Activated T-helper 1 cell treated with anti-CD3 and anti-CD28 coated beads, Interleukin-12 subunit alpha, Interleukin-12 subunit beta, Interleukin-2, Interleukin-4 antibody, amounts not matched to agents 30 ng/mL and 10 ng/mL and 1 ng/mL, durations not matched to agents 14 hours and 24 hours and 36 hours (primary cell): ENCODE data around the gene SEPTIN11. TPM values are rescaled to one million over a fixed set of nuclear protein-coding genes. Genes with fewer than 3 reads are reported as not detected.

Experiments
- DNase-seq: peaks from one replicate; pipeline ENCODE4 v3.0.0; 2021; ENCODE audit warnings: low spot score
- H3K27ac Mint-ChIP-seq: one replicate; pipeline ENCODE4 v1.8.0; 2021; ENCODE audit warnings: mild to moderate bottlenecking, mixed read lengths
- H3K27me3 Mint-ChIP-seq: one replicate; pipeline ENCODE4 v1.8.0; 2022; ENCODE audit warnings: mild to moderate bottlenecking, moderate library complexity, mixed read lengths; ENCODE audit not compliant: insufficient read depth
- H3K36me3 Mint-ChIP-seq: one replicate; pipeline ENCODE4 v1.8.0; 2021; ENCODE audit warnings: low read depth, mixed read lengths
- H3K4me1 Mint-ChIP-seq: one replicate; pipeline ENCODE4 v1.8.0; 2021; ENCODE audit warnings: low read depth, mixed read lengths
- H3K4me3 Mint-ChIP-seq: one replicate; pipeline ENCODE4 v1.8.0; 2021; ENCODE audit warnings: mild to moderate bottlenecking, moderate library complexity, mixed read lengths
- H3K9me3 Mint-ChIP-seq: one replicate; pipeline ENCODE4 v1.8.0; 2021; ENCODE audit warnings: mixed read lengths
- intact Hi-C: fragments of 100-400 bp; cut with micrococcal nuclease; formaldehyde crosslinking; loops from one replicate; pipeline ENCODE4 v1.15.1; 2024
- total RNA-seq: library from RNA; stranded (reverse); gene quantifications from 2 replicates; pipeline ENCODE4 v1.2.3, GENCODE V29; 2022

Gene SEPTIN11
- total RNA-seq = 22.4 and 23.6 TPM in 2 replicates

- no peaks in the 10 kb centered on the region for H3K9me3 Mint-ChIP-seq
- peak within 1 kb of the TSS; percentile 68 for H3K27ac Mint-ChIP-seq
- peaks cover 14% of the 10 kb centered on the region for H3K4me1 Mint-ChIP-seq
- H3K27me3 Mint-ChIP-seq = peaks cover 77% of the 10 kb centered on the region
- intact Hi-C loops = loop anchor here (1.0 to 10.0 kb wide), 8 partner anchors 11 to 265 kb away; partner anchors contain the start of gene CCNG2
- H3K4me3 Mint-ChIP-seq = peak within 1 kb of the TSS; percentile 84
- peak; percentile 56 for DNase-seq
- H3K36me3 Mint-ChIP-seq = peaks cover 4% of the 10 kb centered on the region
Observed at GRCh38 chr4:76949276-76950051, at the start of gene SEPTIN11. Gene SEPTIN11, plus strand, starts transcription at chr4:76949752. Its CDS starts 152 bp downstream, at chr4:76949904.

DNA sequence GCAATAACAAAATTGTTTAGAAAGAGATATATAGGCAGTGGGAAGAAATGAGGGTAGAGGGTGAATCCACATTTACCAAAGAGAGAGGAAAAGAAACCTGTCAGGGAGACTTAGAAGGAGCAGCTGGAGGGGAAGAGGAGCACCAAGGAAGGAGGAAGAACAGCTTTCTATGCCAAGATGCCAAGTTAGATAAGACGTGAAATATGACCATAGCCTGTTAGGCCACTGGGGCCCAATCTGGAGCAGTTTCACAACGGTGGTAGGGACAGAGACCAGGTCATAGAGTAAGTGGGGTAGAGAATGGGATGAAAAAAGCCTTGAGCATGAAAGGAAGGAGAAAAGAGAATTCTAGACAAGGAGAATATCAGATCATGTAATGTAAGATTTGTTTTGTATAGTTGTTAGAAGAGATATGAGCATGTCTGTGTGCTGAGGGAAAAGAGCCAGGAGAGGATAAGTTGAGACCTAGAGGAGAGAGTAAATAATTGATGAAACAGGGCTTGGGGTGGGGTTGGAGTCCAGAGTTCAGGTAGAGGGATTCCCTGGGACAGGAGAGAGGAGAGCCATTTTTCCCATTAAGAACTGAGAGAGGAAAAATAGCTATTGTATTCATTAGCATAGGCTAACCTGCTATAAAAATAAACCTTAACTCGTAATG, 47.2 kb upstream of the SEPTIN11 start:
- H3K27ac Mint-ChIP-seq = no peak overlapping the region
- H3K4me3 Mint-ChIP-seq = no peak overlapping the region
- H3K9me3 Mint-ChIP-seq = no peaks in the 10 kb centered on the region
- intact Hi-C loops = no loop called here
- H3K27me3 Mint-ChIP-seq = peaks cover 23% of the 10 kb centered on the region
- peaks cover 12% of the 10 kb centered on the region for H3K4me1 Mint-ChIP-seq
- no peak for DNase-seq
- peaks cover 3% of the 10 kb centered on the region for H3K36me3 Mint-ChIP-seq

- H3K27ac Mint-ChIP-seq = no peak overlapping the region
- H3K27me3 Mint-ChIP-seq = peaks cover 9% of the 10 kb centered on the region
- no peak for DNase-seq
- H3K4me1 Mint-ChIP-seq = no peaks in the 10 kb centered on the region
- no peaks in the 10 kb centered on the region for H3K9me3 Mint-ChIP-seq
- H3K4me3 Mint-ChIP-seq = no peak overlapping the region
- intact Hi-C loops = no loop called here
- H3K36me3 Mint-ChIP-seq = no peaks in the 10 kb centered on the region
Observed at GRCh38 chr4:76904646-76905190, 44.8 kb upstream of the SEPTIN11 start.

- Mint-ChIP-seq H3K4me1 (no peaks in the 10 kb centered on the region), H3K9me3 (no peaks in the 10 kb centered on the region), H3K4me3 (no peak overlapping the region), H3K27me3 (peaks cover 4% of the 10 kb centered on the region), H3K27ac (no peak overlapping the region), H3K36me3 (no peaks in the 10 kb centered on the region)
- intact Hi-C loops = no loop called here
- no peak for DNase-seq
Observed at GRCh38 chr4:76905521-76905920, 44.0 kb upstream of the SEPTIN11 start.

DNA sequence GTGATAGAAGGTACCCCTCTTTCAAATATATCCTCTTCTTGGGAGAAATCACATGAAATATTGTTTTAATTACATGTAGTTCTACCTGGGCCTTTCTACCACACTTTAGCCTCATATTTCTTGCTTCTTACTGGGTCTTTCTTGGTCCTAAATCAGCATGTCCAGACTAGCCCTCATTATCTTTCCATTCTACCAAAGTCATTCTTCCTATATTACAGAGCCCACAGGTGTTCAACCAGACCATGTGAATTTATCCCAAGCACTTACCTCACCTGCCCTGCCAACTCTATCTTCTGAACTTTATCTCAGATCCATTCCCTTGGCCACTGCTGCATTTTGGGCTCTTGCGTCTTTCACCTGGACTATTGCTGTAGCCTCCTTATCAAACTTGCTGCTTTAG, 39.8 kb upstream of the SEPTIN11 start:
- Mint-ChIP-seq H3K27ac (no peak overlapping the region), H3K27me3 (peaks cover 9% of the 10 kb centered on the region), H3K9me3 (no peaks in the 10 kb centered on the region), H3K4me3 (no peak overlapping the region), H3K36me3 (no peaks in the 10 kb centered on the region), H3K4me1 (no peaks in the 10 kb centered on the region)
- DNase-seq = no peak
- intact Hi-C loops = no loop called here

DNA sequence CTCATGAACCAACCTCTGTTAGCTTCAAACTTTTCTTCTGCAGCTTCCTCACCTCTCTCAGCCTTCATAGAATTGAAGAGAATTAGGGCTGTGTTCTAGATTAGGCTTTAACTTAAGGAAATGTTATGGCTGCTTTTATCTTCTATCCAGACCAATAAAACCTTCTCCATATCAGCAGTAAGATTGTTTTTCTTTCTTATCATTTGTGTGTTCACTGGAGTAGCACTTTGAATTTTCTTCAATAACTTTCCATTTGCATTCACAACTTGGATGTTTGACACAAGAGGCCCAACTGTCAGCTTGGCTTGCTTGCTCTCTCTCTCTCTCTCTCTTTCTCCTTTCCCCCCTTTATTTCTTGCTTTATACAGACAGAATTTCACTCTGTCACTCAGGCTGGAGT, 28.8 kb upstream of the SEPTIN11 start:
- H3K4me1 Mint-ChIP-seq = no peaks in the 10 kb centered on the region
- no peaks in the 10 kb centered on the region for H3K36me3 Mint-ChIP-seq
- H3K4me3 Mint-ChIP-seq = no peak overlapping the region
- no peak for DNase-seq
- H3K9me3 Mint-ChIP-seq = no peaks in the 10 kb centered on the region
- H3K27ac Mint-ChIP-seq = no peak overlapping the region
- H3K27me3 Mint-ChIP-seq = peaks cover 1% of the 10 kb centered on the region
- intact Hi-C loops = no loop called here

DNA sequence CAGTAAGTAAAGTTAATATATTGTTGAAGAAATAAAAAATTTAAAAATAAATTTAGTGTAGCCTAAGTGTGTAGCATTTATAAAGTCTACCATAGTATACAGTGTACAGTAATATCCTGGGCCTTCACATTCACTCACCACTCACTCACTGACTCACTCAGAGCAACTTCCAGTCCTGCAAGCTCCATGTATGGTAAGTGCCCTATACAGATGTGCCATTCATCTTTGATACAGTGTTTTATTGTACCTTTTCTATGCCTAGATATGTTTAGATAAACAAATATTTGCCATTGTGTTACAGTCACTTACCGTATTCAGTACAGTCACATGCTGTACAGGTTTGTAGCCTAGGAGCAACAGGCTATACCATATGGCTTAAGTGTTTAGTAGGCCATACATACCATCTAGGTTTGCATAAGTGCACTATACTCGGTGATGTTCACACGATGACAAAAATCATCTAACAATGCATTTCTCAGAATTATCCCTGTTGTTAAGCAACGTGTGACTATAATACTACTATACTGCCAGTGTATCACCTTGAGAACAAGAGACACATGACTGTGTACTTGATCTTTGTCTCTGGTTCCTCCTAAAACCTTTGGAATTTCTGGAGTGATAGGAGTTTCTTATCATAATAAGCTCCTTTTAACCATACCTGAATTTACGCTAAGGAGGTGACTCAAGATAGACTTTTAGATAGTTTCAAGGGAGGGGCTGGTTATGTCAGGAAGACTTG, 25.8 kb upstream of the SEPTIN11 start:
- H3K4me1 Mint-ChIP-seq = no peaks in the 10 kb centered on the region
- H3K4me3 Mint-ChIP-seq = no peak overlapping the region
- no peak for DNase-seq
- intact Hi-C loops = no loop called here
- peaks cover 1% of the 10 kb centered on the region for H3K27me3 Mint-ChIP-seq
- no peaks in the 10 kb centered on the region for H3K36me3 Mint-ChIP-seq
- no peaks in the 10 kb centered on the region for H3K9me3 Mint-ChIP-seq
- H3K27ac Mint-ChIP-seq = no peak overlapping the region

DNA sequence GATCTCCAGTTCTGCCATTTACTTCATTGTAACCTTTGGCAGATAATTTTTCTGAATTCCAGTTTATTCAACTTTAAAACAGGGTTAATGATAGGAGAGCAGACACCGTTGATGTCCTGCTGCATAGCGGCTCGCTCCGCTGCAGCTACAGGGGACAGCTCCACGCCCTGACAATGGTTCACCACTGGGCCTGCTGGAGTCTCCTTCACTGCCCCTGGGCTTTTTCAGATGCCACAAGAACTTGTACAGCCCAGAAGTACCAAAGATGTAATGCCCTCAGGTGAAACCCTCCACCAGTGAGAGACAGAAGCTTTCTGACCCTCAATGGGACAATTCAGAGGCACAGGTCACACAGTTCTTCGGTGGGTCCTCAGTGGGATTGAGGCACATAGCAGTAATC, 22.7 kb upstream of the SEPTIN11 start:
- no peak overlapping the region for H3K27ac Mint-ChIP-seq
- H3K9me3 Mint-ChIP-seq = no peaks in the 10 kb centered on the region
- H3K27me3 Mint-ChIP-seq = peaks cover 5% of the 10 kb centered on the region
- intact Hi-C loops = no loop called here
- no peaks in the 10 kb centered on the region for H3K36me3 Mint-ChIP-seq
- H3K4me3 Mint-ChIP-seq = no peak overlapping the region
- no peaks in the 10 kb centered on the region for H3K4me1 Mint-ChIP-seq
- no peak for DNase-seq

DNA sequence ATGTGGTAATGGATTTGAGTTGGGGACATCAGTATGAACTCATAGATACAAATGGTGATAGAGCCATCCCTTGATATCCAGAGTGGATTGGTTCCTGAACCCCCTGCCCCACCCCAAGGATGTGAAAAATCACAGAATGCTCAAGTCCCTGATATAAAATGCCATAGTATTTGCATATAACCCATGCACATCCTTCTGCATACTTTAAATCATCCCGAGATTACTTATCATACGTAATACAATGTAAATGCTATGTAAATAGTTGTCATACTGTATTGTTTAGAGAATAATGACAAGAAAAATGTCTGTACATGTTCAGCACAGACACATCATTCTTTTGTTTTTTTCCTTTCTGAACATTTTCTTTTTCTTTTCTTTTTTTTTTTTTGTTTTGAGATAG, 18.9 kb upstream of the SEPTIN11 start:
- intact Hi-C loops = no loop called here
- no peaks in the 10 kb centered on the region for H3K9me3 Mint-ChIP-seq
- no peaks in the 10 kb centered on the region for H3K36me3 Mint-ChIP-seq
- DNase-seq = no peak
- H3K4me3 Mint-ChIP-seq = no peak overlapping the region
- H3K4me1 Mint-ChIP-seq = no peaks in the 10 kb centered on the region
- H3K27ac Mint-ChIP-seq = no peak overlapping the region
- H3K27me3 Mint-ChIP-seq = peaks cover 3% of the 10 kb centered on the region

DNA sequence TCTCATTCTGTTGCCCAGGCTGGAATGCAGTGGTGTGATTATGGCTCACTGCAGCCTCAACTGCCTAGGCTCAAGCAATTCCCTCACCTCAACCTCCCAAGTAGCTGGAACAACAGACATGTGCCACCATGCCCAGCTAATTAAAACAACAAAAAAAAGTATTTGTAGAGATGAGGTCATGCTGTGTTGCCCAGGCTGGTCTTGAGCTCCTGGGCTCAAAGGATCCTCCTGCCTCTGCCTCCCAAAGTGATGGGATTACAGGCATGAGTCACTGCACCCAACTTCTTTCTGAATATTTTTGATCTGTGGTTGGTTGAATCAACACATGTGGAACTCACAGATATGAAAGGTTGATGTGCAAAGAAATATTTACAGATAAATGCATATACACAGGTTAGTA, 18.5 kb upstream of the SEPTIN11 start:
- no peak overlapping the region for H3K27ac Mint-ChIP-seq
- H3K36me3 Mint-ChIP-seq = no peaks in the 10 kb centered on the region
- no peak overlapping the region for H3K4me3 Mint-ChIP-seq
- intact Hi-C loops = no loop called here
- no peak for DNase-seq
- peaks cover 3% of the 10 kb centered on the region for H3K9me3 Mint-ChIP-seq
- H3K4me1 Mint-ChIP-seq = no peaks in the 10 kb centered on the region
- peaks cover 3% of the 10 kb centered on the region for H3K27me3 Mint-ChIP-seq

DNA sequence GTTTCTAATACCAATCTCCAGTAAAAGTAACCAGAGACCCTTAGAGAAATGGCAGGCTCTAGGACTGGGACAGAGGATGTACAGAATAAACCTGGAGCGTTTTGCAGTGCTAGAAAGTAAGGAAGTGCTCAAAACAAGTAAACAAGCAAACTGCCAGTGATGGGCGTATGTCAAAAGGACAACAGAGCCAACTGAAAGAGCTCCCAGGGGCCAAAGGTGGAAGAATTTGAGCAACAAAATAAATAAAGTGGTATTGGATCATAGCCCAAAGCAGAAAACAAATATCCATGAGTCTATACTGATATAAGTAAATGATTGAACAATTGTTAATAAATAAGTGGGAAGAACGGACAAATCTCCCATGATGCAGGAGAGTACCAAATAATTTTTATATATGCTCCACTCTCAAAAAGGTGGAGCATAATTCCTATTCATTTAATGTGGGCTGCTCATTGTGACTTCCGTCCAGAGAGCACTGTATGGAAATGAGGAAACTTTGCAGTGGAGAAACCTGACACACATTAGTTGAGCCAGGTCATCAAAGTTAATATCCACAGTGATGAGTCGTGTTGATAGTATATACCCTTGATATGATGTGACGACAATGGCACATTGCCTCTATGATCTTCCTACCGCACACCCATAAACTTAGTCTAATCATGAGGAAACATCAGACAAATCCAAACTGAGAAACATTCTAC, 17.8 kb upstream of the SEPTIN11 start:
- DNase-seq = no peak
- peaks cover 3% of the 10 kb centered on the region for H3K27me3 Mint-ChIP-seq
- H3K27ac Mint-ChIP-seq = no peak overlapping the region
- H3K36me3 Mint-ChIP-seq = no peaks in the 10 kb centered on the region
- H3K4me3 Mint-ChIP-seq = no peak overlapping the region
- peaks cover 3% of the 10 kb centered on the region for H3K4me1 Mint-ChIP-seq
- intact Hi-C loops = no loop called here
- H3K9me3 Mint-ChIP-seq = peaks cover 9% of the 10 kb centered on the region

DNA sequence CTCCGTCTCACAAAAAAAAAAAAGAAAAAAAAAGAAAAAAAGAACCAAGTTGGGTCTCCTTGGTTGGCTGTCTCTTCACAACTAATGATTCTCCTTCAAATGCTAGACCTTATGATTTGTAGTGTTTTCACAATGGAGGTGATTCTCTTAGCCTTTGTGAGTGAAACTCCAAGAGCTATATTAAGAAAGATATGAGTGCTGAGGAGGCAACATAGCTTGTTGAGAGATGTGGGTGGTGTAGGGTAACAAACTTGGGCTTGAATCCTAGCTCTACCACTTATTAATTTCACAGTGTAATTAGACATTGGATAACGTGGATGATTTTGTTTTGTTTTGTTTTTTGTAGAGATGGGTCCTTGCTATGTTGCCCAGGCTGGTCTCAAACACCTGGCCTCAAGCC, 10.4 kb upstream of the SEPTIN11 start:
- H3K9me3 Mint-ChIP-seq = peaks cover 9% of the 10 kb centered on the region
- peaks cover 31% of the 10 kb centered on the region for H3K27me3 Mint-ChIP-seq
- no peak overlapping the region for H3K4me3 Mint-ChIP-seq
- H3K4me1 Mint-ChIP-seq = peaks cover 7% of the 10 kb centered on the region
- H3K36me3 Mint-ChIP-seq = no peaks in the 10 kb centered on the region
- no peak for DNase-seq
- intact Hi-C loops = no loop called here
- no peak overlapping the region for H3K27ac Mint-ChIP-seq
